GM12892 (cell line): ENCODE measurements around the gene VPS13D.

Experiments
- DNase-seq: peaks from one replicate; pipeline ENCODE4 v3.0.0; 2011; ENCODE audit not compliant: insufficient read length
- FAIRE-seq: peaks from 2 replicates; lab custom pipeline; 2011; peaks lifted over from hg19 to GRCh38; lab: Jason Lieb, UNC
- POLR2A ChIP-seq: IDR thresholded peaks from 2 replicates; pipeline ENCODE4 v1.6.1; 2011; ENCODE audit warnings: low read depth, low read length, control low read depth
- POLR2AphosphoS5 ChIP-seq: IDR thresholded peaks from 2 replicates; pipeline ENCODE4 v1.6.1; 2011; ENCODE audit warnings: low read depth, low read length, control low read depth
- TAF1 ChIP-seq: IDR thresholded peaks from 2 replicates; pipeline ENCODE4 v1.6.1; 2011; ENCODE audit warnings: low read depth, mild to moderate bottlenecking, control low read depth, low read length, borderline replicate concordance

VPS13D gene

DNA sequence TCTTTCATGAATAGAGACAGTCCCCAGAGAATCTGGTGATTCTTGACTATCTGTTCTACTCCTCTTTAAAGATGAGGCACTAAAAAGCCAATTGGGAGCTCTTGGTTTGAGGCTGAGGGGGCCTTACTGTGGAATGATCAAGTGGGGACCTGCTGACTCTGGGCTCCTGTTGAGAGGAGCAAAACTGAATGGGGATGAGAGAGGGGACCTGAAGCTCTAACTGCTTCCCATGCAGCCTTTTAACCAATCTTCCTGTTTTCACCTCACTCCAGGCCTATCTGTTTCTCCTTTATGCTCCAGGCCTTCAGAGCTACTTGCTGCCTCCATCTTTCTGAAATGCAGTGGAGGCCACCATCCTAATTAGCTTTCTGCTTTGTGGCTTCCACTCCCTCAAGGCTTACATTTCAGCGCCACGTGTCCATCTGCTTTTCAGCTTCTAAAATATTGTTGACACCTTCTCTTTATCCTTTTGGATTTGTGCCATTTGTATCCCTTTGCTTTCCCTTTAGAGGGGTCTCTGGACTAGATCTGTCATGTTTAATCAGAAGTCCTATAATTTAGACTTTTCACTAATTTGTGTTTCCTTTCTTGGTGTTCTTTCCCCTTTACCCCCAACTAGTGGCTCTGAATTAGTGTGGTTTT lies 242.4 kb downstream of the VPS13D start:
- no peak for TF ChIP-seq POLR2A
- TF ChIP-seq TAF1 = no peak
- TF ChIP-seq POLR2AphosphoS5 = no peak
- no peak for DNase-seq
- no peak for FAIRE-seq

DNA sequence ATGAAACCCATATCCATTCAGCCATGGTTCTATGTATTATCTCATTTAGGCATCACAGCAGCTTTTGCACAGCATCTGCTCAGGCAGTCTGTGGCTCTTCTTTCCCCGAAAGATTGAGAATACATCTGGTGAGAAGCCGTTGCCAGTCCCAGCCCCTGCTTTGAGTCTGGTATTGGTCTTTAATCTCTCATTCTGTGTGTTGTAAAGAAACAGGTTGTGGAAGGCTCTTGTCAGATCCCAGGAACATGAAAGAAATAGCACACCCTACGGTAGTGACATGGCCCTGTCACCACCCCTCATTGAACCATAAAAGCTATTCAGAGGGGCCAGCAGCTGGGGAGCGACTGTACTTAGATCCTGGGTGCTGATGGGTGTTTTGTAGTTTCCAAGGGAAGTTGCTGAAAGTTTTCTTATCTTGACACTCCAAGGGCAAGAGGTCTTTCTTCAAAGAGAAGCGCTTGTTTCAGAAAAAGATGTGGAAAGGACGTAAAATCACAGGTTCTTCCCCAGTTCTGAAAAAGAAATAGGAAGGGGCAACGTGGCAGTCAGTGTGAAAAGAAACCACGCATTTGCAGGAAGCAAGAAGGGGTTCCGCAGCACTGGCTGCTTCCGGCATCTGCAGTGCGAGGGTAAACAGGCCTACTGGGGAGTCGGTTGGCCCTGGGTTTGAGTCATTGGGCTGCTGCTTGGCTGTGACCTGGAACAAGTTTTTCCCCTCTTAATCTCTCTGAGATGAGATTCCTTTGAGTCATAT lies 243.1 kb downstream of the VPS13D start:
- FAIRE-seq = peak; percentile 81
- DNase-seq = no peak
- TF ChIP-seq POLR2A (no peak), POLR2AphosphoS5 (no peak), TAF1 (no peak)

DNA sequence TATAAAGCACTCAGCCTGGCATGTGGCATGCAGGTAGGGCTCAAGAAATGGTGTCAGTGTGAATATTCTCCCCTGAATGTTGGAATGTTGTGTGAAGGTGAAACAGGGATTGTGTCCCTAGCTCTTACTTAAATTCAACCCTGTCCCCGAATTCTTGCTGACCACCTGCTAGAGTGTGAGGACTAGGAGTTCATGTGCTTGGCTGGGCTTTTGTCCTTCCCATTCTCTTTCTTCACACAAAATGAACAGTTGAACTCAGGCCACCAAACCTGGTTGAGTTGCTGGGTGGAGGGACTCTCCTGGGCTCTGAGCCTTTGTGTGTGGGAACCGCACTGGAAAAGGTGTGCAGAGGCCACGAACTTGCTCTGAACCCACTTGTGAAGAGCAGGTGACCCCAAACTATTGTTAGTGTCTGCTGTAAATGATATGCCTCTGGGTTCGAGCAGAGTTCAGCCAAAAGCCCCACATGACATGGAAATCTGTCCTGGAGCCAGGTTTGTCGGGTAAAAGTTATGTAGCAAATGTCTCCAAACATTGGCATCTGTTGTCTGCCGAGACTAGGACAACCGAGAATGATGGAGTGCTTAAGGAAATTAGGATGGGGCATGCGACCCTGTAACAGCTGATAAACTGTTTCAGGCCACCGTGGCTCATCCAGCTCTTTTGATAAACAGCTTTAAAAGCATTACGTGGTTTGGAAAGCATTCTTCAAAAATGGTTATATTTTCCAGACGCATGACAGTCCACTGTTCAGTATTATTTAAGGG lies 243.9 kb downstream of the VPS13D start:
- FAIRE-seq (no peak), DNase-seq (no peak)
- TF ChIP-seq TAF1 (no peak), POLR2A (no peak), POLR2AphosphoS5 (no peak)

DNA sequence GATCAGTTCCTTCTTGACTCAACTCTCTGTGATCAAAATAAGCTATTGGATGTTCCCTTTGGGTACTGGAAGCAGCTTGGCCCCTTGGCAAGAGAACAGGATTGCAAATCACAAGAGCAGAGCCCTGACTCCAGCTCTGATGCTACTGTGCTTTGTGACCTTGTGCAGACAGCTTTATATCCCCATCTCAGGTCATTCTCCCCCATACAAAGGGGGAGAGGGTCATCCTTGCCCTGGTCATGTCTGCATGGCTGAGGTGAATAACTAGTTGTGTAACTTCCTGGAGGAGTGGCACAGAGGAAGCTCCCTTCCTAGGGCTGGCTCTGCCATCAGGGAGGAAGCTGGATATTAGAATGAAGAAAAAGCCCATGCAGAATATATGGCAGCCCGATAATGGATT lies 245.3 kb downstream of the VPS13D start:
- DNase-seq (no peak), FAIRE-seq (no peak)
- TF ChIP-seq TAF1 = no peak

DNA sequence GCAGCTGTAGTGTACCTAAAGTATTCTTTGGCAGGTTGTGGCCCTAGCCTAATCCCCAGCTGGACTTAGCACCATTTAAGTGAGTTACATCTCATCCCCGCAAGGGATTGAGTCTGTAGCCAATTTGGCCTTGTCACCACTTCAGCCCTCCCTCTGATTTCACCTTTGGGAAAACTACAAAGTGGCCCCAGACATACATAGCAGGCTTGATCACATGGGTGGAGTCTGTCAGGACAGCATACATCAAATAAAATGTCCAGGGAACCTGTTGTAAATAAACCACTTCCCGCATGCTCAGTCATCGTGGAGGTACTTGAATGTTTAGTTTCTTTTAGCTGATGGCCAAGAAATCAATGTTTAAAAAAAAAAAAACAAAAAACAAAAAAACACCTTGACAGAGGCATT lies 245.7 kb downstream of the VPS13D start:
- no peak for DNase-seq
- FAIRE-seq = no peak
- TF ChIP-seq TAF1 (no peak), POLR2A (no peak), POLR2AphosphoS5 (no peak)

DNA sequence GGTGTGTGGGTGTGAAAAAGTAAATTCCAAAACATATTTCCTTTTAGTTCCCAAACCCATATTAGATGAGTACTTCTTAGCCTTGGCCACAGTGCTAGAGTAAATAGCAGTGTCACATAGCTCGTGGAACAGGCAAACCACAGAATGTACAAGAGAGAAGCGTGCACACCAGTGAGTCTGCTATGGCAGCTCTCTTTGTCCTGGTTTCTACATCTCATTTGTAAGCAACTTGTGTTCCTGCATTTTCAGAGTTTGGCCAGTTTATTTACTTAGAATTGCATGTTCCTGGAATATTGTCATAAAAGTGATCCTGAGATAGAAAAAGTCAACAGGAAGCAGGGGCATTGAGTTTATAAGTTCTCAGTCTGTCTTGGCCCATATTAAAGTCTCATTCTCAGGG lies 246.1 kb downstream of the VPS13D start:
- no peak for DNase-seq
- FAIRE-seq = no peak

DNA sequence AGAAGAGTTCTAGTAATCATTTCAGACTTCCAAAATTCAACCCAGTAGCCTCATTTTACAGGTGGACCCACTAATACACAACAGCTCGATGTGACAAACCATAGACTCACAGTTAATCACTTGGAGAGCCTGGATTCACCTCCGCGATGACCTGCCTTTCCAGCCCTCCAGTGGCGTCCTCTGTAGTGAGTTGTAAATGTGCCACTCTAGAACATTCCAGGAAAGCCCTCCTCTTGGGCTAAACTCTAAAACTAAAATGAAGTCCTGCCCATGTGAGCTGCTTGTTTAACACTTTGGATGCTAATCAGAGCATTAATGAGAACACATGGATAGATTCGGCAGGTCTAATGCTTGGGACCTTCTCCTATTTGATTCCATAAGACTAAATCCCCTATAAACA lies 247.5 kb downstream of the VPS13D start:
- no peak for TF ChIP-seq TAF1
- TF ChIP-seq POLR2AphosphoS5 = no peak
- no peak for TF ChIP-seq POLR2A
- no peak for DNase-seq

More for the DNA sequence above, 246.1 kb downstream of the VPS13D start:
- no peak for TF ChIP-seq TAF1
- no peak for TF ChIP-seq POLR2AphosphoS5
- no peak for TF ChIP-seq POLR2A

DNA sequence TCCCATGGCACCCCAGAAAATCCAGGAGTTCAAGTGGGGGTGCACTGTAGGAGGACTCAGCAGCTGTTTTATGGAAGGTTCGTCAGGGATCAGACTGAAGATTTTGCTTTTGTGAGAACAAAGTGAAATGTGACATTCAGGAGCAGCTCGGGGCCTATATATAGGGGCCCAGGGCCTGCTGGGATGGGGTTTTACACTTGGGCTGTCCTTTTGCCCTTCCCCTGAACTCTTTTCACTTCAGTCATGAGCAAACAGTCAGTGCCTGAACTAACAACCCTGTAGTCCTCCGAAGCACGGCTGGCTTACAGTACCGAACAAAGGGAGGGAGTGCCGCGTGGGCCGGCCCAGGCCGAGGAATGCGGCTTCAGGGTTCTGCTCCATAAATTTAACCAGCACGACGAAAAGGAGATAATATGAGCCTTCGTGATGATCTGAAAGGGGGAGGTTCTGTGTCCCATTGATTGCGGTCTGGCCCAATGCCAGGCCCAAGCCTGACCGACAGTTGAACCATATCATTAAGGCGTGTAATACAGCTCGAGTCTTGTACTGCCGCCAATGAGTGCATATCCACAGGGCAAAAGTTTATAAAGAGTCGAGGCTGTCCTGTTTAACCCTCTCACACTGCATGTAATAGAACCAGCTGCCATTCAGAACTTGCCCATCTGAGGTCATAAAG lies 248.2 kb downstream of the VPS13D start:
- TF ChIP-seq POLR2AphosphoS5 (no peak), POLR2A (no peak), TAF1 (no peak)
- FAIRE-seq (no peak), DNase-seq (no peak)

More for the DNA sequence above, 247.5 kb downstream of the VPS13D start:
- no peak for FAIRE-seq

DNA sequence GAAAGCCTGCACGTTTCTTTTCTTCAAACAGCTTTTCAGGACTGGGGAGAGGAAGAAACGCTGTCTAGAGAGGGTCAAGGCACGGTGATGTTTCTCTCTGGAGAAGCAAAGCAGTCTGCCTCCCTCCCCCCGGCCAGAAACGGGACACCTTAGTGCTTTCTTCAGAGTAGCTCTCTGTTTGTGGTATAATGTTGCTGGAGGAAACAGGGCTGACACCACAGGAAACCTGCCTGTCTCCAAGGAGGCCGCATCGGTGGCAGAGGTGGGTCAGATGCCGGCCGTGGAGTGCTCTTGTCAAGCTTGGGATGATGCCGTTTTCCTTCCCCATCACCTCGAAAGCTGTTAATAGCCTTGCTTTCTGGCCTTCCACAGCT lies 248.8 kb downstream of the VPS13D start:
- DNase-seq = no peak
- no peak for FAIRE-seq
- TF ChIP-seq POLR2A (no peak), POLR2AphosphoS5 (no peak), TAF1 (no peak)

DNA sequence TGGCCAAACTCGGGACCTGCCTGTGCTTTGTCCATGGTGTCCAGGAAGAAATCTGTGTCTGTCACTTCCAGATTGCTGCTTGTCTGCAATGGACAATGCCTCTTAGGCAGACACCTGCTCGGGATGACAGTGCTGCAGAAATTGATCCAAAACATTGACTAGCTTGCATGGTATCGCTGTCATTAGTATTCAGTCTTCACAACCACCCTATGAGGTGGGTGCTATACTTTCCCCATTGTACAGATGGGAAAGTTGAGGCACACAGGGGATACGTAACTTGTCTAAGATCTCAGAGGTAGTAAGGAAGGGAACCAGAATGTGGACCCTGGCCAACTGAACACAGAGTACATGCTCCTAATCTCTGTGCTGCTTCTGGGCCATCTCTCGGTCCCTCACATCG lies 249.5 kb downstream of the VPS13D start:
- no peak for TF ChIP-seq TAF1
- TF ChIP-seq POLR2A = no peak
- TF ChIP-seq POLR2AphosphoS5 = no peak
- no peak for DNase-seq
- no peak for FAIRE-seq

DNA sequence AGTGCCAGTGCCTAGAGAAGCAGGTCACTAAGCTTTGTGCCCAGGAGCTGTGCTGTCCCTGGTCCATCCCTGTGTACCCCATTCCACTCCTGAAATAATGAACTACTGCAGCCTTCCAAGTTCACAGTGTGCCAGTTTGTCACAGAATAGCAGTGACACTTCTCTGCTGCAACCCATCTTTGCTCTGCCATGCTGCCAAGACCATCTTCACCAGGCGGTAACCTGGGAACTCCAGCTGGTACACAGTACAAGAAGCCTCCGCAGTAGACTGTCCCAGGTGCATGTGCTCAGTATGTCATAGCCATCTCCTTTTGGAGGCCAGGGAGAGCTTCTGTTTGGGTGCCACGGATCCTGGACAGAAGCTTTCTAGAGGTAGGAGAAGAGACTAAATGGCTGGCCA lies 250.2 kb downstream of the VPS13D start:
- DNase-seq (no peak), FAIRE-seq (no peak)
- TF ChIP-seq POLR2A = no peak
- no peak for TF ChIP-seq TAF1
- TF ChIP-seq POLR2AphosphoS5 = no peak
